ENCODE results near the gene NFKB1.

DNA sequence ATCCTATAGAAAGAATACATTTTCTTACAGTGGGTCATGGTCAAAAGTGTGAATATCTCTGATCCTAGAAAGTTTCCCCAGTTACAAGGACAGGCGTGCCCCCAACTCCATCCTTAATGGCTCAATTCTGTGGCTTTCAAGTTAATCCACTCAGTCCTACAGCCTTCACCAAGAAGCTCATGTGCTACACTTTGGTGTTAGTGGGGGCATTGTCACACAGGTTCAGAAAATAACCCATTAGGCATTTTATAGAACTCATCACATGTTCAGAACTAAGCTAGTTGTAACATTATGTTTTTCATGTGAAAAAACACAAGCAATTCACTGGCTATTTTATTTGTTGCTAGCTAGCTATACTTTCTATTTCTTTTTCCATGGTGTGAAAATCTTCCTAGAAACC lies 20.4 kb downstream of the NFKB1 start:
- no peak for TF ChIP-seq EED (IDR thresholded peaks at IDR 0.05; ENCODE audit: low read depth)
- TF ChIP-seq, protein P1, sequence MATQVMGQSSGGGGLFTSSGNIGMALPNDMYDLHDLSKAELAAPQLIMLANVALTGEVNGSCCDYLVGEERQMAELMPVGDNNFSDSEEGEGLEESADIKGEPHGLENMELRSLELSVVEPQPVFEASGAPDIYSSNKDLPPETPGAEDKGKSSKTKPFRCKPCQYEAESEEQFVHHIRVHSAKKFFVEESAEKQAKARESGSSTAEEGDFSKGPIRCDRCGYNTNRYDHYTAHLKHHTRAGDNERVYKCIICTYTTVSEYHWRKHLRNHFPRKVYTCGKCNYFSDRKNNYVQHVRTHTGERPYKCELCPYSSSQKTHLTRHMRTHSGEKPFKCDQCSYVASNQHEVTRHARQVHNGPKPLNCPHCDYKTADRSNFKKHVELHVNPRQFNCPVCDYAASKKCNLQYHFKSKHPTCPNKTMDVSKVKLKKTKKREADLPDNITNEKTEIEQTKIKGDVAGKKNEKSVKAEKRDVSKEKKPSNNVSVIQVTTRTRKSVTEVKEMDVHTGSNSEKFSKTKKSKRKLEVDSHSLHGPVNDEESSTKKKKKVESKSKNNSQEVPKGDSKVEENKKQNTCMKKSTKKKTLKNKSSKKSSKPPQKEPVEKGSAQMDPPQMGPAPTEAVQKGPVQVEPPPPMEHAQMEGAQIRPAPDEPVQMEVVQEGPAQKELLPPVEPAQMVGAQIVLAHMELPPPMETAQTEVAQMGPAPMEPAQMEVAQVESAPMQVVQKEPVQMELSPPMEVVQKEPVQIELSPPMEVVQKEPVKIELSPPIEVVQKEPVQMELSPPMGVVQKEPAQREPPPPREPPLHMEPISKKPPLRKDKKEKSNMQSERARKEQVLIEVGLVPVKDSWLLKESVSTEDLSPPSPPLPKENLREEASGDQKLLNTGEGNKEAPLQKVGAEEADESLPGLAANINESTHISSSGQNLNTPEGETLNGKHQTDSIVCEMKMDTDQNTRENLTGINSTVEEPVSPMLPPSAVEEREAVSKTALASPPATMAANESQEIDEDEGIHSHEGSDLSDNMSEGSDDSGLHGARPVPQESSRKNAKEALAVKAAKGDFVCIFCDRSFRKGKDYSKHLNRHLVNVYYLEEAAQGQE (IDR thresholded peaks at IDR 0.05; ENCODE audit: low read depth, low read length), result no peak
- TF ChIP-seq, protein P2, sequence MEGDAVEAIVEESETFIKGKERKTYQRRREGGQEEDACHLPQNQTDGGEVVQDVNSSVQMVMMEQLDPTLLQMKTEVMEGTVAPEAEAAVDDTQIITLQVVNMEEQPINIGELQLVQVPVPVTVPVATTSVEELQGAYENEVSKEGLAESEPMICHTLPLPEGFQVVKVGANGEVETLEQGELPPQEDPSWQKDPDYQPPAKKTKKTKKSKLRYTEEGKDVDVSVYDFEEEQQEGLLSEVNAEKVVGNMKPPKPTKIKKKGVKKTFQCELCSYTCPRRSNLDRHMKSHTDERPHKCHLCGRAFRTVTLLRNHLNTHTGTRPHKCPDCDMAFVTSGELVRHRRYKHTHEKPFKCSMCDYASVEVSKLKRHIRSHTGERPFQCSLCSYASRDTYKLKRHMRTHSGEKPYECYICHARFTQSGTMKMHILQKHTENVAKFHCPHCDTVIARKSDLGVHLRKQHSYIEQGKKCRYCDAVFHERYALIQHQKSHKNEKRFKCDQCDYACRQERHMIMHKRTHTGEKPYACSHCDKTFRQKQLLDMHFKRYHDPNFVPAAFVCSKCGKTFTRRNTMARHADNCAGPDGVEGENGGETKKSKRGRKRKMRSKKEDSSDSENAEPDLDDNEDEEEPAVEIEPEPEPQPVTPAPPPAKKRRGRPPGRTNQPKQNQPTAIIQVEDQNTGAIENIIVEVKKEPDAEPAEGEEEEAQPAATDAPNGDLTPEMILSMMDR (IDR thresholded peaks at IDR 0.05 in 2 of 3, conservative IDR thresholded peaks at IDR 0.05 in 1 of 3; ENCODE audit: control insufficient read depth in 2 of 3, extremely low read depth in 1 of 3, insufficient read depth in 1 of 3, low read depth in 3 of 3, low read length in 3 of 3), result no peak
- TF ChIP-seq TCF7 (IDR thresholded peaks at IDR 0.05; ENCODE audit: borderline replicate concordance), result no peak
- TF ChIP-seq BACH1 (IDR thresholded peaks at IDR 0.05; ENCODE audit: borderline replicate concordance), result no peak
- no peak for TF ChIP-seq POLR2A (IDR thresholded peaks at IDR 0.05; ENCODE audit: low read depth, low read length)
- TF ChIP-seq POLR2AphosphoS5 (IDR thresholded peaks at IDR 0.05; ENCODE audit: low read length), result no peak
- TF ChIP-seq TBL1XR1 (IDR thresholded peaks at IDR 0.05; ENCODE audit: low read depth, low read length), result no peak
- no peak for TF ChIP-seq SMARCA5 (IDR thresholded peaks at IDR 0.05)
- no peak for TF ChIP-seq RFX5 (IDR thresholded peaks at IDR 0.05; ENCODE audit: low read depth, low read length)
- TF ChIP-seq, protein P3, sequence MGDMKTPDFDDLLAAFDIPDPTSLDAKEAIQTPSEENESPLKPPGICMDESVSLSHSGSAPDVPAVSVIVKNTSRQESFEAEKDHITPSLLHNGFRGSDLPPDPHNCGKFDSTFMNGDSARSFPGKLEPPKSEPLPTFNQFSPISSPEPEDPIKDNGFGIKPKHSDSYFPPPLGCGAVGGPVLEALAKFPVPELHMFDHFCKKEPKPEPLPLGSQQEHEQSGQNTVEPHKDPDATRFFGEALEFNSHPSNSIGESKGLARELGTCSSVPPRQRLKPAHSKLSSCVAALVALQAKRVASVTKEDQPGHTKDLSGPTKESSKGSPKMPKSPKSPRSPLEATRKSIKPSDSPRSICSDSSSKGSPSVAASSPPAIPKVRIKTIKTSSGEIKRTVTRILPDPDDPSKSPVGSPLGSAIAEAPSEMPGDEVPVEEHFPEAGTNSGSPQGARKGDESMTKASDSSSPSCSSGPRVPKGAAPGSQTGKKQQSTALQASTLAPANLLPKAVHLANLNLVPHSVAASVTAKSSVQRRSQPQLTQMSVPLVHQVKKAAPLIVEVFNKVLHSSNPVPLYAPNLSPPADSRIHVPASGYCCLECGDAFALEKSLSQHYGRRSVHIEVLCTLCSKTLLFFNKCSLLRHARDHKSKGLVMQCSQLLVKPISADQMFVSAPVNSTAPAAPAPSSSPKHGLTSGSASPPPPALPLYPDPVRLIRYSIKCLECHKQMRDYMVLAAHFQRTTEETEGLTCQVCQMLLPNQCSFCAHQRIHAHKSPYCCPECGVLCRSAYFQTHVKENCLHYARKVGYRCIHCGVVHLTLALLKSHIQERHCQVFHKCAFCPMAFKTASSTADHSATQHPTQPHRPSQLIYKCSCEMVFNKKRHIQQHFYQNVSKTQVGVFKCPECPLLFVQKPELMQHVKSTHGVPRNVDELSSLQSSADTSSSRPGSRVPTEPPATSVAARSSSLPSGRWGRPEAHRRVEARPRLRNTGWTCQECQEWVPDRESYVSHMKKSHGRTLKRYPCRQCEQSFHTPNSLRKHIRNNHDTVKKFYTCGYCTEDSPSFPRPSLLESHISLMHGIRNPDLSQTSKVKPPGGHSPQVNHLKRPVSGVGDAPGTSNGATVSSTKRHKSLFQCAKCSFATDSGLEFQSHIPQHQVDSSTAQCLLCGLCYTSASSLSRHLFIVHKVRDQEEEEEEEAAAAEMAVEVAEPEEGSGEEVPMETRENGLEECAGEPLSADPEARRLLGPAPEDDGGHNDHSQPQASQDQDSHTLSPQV (IDR thresholded peaks at IDR 0.05), result no peak
